GM19452 (cell line): ENCODE data around the gene LRRC28.
"Not testable (repeated sequence)": the region's sequence is repeated elsewhere in the genome, so short reads cannot be mapped to it uniquely, and the experiment has no call there.

Experiments
- ATAC-seq: cut with Tn5 transposase; IDR thresholded peaks from one replicate; pipeline ENCODE4 v1.9.1; 2021; ENCODE audit not compliant: unreplicated experiment

The LRRC28 gene

GRCh38 chr15:99250857-99251841 lies at the start of gene LRRC28:
Gene LRRC28 (plus strand): TSS chr15:99251481. CDS start chr15:99255958, 4,477 bp downstream.
- ATAC-seq = peak; percentile 86

- no peak for ATAC-seq
These were observed 49.1 kb upstream of the LRRC28 start for GRCh38 chr15:99202176-99202552.

- no peak for ATAC-seq
These were observed 43.6 kb upstream of the LRRC28 start for GRCh38 chr15:99207672-99208071.

GRCh38 chr15:99209326-99209725 lies 42.0 kb upstream of the LRRC28 start:
- no peak for ATAC-seq

GRCh38 chr15:99210334-99210733 lies 40.9 kb upstream of the LRRC28 start:
- ATAC-seq = no peak

- ATAC-seq = no peak
These were observed 39.4 kb upstream of the LRRC28 start for GRCh38 chr15:99211926-99212325.

GRCh38 chr15:99212406-99212805 lies 38.9 kb upstream of the LRRC28 start:
- no peak for ATAC-seq

GRCh38 chr15:99213187-99213811 lies 38.0 kb upstream of the LRRC28 start:
- peak; percentile 77 for ATAC-seq

- ATAC-seq = no peak
These were observed 26.7 kb upstream of the LRRC28 start for GRCh38 chr15:99224372-99225214.

GRCh38 chr15:99226802-99227201 lies 24.5 kb upstream of the LRRC28 start:
- ATAC-seq = no peak

- no peak for ATAC-seq
These were observed 23.0 kb upstream of the LRRC28 start for GRCh38 chr15:99228120-99228770.

- ATAC-seq = no peak
These were observed 20.4 kb upstream of the LRRC28 start for GRCh38 chr15:99230867-99231266.

- ATAC-seq = no peak
These were observed 18.5 kb upstream of the LRRC28 start for GRCh38 chr15:99232740-99233139.

- ATAC-seq = not testable (repeated sequence)
These were observed 17.1 kb upstream of the LRRC28 start for GRCh38 chr15:99234160-99234559.

- ATAC-seq = no peak
These were observed 12.4 kb upstream of the LRRC28 start for GRCh38 chr15:99238849-99239248.

GRCh38 chr15:99239545-99240198 lies 11.6 kb upstream of the LRRC28 start:
- peak; percentile 96 for ATAC-seq

- no peak for ATAC-seq
These were observed 9.5 kb upstream of the LRRC28 start for GRCh38 chr15:99241752-99242151.

GRCh38 chr15:99244306-99244705 lies 7.0 kb upstream of the LRRC28 start:
- ATAC-seq = no peak

- ATAC-seq = no peak
These were observed 4.2 kb upstream of the LRRC28 start for GRCh38 chr15:99247062-99247461.

- no peak for ATAC-seq
These were observed 3.1 kb upstream of the LRRC28 start for GRCh38 chr15:99248000-99248715.
